ENCODE measurements around the gene MSI2.

- no peak for TF ChIP-seq CTCF (IDR thresholded peaks at IDR 0.05; ENCODE audit: insufficient read depth, low read depth, low read length)
- TF ChIP-seq EZH2 (IDR thresholded peaks at IDR 0.05; ENCODE audit: insufficient read depth, low read length): no peak
These were observed 420.2 kb downstream of the MSI2 start for GRCh38 chr17:57676543-57676942.
